NCI-H1092 (cell line): ENCODE measurements around the gene LYSMD1.

ENCODE experiments used
- DNase-seq: peaks from one replicate; lab custom pipeline; 2025; lab: John Stamatoyannopoulos, UW

The LYSMD1 gene

DNA sequence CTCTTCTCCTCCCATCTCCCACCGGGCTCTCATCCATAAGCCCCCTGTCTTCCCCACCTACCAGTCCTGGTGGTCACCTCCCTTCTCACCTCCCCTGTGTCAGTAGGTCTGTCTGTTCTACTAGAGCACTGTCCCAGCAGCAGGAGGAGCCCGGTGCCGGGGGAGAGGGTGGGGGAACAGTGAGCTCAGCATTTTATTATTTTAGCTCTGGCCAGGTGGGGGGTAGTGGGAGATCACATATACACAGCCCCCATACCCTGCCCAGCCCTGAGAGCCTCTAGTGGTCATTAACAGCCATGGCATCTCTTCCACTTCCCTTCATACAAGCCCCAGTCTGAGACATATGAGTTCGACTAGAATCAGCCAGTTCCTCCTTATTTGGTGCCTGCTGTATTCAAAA lies 10.2 kb upstream of the LYSMD1 start, which contains the start of gene TMOD4:
TMOD4 (minus strand) TSS at position 119 of the 400 bp plus-strand sequence. CDS start 1,106 bp downstream, outside the sequence.
- DNase-seq: no peak

- DNase-seq: peak; percentile 56
These were observed 9.5 kb upstream of the LYSMD1 start for GRCh38 chr1:151175041-151175741.

DNA sequence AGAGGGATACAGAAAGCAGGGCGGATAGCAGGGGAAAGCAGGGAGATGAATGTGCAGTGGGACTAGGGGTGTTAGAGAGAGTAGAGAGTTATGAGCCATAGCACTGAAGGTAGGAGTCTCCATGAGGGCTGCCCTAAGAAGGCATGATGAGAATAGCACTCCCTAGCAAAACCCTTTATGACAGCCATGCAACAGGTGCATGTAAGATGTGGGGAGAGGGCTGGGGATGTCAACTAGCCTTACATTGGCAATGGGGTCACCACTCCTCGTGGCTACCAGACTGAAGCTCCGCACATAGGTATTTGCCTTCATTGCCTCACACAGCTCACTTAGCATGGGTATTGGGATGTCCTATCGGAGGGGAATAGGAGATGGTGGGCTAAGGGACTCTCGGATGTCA lies 5.5 kb upstream of the LYSMD1 start:
- no peak for DNase-seq

DNA sequence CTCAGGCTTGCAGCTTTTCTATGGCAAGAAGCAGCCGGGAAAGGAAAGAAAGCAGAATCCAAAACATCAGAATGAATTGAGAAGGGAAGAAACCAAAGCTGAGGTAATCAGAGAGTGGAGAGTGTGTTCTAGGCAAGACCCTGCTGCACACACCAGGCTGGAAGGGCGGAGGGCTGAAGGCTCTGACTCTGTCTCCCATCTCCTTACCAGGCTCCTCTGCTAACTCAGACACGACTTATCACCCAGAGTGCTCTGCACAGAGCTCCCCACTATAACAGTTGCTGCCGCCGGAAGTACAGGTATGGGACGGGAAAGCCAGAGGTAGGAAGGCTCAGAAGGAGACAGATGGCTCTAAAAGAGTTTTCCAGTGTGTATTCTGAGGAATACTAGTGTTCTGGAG lies 1.4 kb upstream of the LYSMD1 start:
- DNase-seq: no peak

DNA sequence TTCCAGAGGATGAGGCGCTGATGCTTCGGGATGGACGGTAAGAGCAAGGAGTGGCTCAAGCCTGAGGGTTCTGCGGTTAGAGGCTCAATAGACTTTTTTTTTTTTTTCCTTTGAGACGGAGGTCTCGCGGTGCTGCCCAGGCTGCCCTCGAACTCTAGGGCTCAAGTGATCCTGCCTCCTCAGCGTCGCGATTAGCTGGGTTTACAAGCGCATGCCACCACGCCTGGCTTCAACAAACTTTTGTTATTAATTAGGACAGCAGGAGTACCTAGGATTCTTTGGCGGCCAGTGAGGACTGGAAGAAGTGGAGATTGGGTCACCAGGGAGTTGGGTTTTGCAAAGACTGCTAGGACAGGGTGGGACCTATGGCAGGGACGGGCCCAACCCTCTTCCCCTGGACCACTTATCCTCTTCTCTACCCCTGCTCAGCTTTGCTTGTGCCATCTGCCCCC lies 829 bp upstream of the LYSMD1 start:
- DNase-seq: no peak

DNA sequence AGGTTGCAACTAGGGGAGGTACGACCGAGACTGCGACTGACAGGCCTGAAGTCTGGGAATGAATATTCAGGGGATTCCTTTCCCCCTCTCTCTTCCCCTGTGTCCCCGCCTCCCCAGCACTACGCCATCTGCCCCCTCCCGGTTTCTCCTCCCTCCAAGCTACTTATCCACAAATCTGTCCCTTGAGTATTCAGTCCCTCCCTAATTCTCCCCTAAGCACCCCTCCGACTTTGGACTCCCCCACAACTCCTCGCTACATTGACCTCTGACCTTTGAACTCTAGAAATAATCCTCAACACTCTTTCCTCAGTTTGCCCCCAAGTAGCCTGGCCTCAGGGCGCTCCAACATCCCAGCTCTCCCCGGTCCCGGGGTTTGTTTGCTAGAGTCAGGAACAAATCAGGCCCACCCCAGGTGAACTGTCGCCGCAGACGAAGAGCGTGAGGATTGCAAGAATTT lies 393 bp downstream of the LYSMD1 start:
- DNase-seq: no peak

DNA sequence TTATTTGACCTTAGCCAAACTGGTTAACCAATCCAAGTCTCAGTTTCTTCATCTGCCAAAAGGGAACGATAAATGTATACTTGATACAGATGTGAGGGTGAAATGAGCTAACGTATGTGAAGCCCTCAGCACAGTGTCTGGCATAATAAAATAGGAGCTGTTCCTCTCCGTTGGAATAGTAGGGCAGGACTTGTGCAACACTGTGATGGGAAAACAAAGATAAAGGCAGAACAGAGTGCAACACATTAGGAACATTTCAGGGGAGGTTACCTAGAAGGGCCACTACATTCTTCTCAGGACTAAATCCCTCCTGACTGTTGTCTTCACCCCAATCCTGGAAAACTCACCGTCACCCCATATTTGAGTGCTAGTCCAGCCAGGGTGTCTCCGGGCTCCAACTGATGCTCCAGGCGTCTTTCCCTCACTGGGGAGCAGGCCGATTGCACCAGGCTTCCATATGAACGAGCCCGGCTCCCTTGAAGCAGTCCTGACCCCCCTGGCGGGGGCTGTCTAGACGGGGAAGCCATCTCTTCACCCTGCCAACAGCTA lies 896 bp downstream of the LYSMD1 start:
- no peak for DNase-seq

DNA sequence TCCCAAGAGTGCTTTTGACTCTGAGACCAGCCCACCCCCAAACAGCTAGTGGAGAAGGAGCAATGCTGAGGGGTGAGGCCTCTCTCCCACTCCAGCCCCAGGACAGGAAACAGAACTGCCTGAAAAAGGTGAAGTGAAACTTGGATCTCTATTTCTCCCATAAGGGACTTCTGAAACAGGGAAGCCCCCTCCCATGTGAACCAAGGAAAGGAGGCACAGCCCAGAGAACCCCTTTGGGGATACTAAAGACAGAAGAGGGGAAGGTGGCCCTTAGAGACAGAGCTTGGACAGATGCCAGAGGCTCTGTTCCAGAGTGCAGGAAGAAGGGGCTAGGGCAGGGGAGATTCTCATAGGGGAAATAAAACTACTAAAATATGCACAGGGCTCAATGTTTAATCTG lies 6.3 kb downstream of the LYSMD1 start:
- DNase-seq: no peak

- DNase-seq: no peak
These were observed 6.9 kb downstream of the LYSMD1 start for GRCh38 chr1:151158751-151159251.

DNA sequence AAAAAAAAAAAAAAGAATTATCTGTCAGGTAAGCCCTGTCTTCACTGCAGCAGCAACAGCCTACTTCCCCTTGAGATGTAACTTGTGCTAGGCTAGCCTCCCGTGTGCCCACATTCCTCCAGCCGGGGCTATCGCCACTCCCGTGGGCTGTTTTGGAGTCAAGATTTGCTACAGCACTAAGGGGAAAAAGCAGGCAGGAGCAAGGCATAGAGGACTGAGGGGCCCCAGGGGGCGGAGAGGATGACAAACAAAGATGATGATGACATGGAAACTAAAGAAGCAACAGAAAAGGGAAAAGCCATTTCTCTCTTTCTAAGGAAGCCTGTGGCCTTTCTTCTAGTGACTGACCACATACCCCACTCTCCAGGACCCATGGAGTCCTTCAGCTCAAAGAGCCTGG lies 7.4 kb downstream of the LYSMD1 start:
- no peak for DNase-seq

GRCh38 chr1:151157067-151157531 lies 8.6 kb downstream of the LYSMD1 start:
- no peak for DNase-seq

GRCh38 chr1:151156515-151156819 lies 9.2 kb downstream of the LYSMD1 start, which contains the start of gene TNFAIP8L2:
TSS of gene TNFAIP8L2 (plus strand) at chr1:151156649. CDS start at chr1:151158698, 2,049 bp downstream.
- no peak for DNase-seq

DNA sequence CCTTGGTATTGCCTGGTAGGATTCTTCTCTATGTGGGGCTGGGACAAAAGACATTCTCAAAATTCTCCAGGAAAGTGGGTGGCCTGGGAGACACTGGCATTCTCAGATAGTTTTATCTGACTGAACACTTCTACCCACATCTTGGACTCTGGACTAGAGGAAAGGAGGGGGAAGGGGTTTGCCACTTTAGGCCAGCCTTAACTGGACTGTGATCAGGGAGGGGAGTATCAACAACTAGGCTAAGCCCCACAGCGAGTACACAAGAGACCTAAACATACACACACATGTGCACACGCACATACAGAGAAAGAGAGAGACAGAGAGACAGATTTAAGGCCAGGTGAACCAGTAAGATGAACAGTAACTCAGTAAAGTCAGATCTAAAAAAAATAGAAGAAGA lies 18.0 kb downstream of the LYSMD1 start:
- no peak for DNase-seq

GRCh38 chr1:151147132-151147503 lies 18.6 kb downstream of the LYSMD1 start:
- DNase-seq: no peak

GRCh38 chr1:151146412-151147131 lies 19.1 kb downstream of the LYSMD1 start, which contains the start of gene SEMA6C:
TSS of gene SEMA6C (minus strand) at chr1:151146631. CDS start at chr1:151142621, 4,010 bp downstream.
- peak; percentile 92 for DNase-seq

GRCh38 chr1:151146072-151146411 lies 19.7 kb downstream of the LYSMD1 start:
- no peak for DNase-seq

GRCh38 chr1:151145304-151146071 lies 20.2 kb downstream of the LYSMD1 start:
- DNase-seq: peak; percentile 16

DNA sequence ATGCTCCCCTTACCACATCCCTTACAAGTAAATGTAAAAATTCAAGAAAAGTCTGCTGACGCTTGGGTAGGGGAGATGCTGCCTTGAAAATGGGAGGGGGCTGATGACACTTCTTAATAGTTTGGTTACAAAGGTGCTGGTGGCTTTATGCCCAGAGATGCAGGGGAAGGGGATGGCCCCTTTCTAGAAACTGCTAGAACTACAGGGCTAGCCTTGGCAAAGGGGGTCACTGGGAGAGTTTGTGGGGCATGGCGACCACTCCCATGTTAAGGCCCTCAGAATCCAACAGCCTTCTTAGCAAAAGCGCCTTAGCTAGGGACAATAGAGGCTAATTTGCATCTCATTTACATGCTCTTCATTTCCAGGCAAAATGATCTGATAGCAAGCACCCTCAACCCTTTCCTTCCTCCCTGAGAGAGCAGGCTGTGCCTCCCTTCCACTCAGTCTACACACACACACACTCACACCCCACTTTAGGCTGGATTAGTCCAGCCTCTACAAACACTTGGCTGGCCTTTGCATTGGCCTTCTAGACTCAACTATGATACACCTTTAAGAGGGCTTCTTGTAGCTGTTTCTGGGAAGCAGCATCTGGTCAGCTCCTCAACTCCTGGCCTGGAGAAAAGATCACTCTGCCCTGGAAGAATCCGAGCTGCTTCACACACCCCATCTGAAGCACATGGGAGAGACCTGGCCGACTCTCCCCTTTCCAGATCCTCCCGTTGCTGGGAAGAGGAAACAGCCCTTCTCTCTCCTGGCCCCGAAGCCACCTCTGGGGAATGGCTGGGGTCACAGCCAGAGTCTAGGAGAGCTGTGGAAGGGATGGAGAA lies 21.0 kb downstream of the LYSMD1 start:
- no peak for DNase-seq

DNA sequence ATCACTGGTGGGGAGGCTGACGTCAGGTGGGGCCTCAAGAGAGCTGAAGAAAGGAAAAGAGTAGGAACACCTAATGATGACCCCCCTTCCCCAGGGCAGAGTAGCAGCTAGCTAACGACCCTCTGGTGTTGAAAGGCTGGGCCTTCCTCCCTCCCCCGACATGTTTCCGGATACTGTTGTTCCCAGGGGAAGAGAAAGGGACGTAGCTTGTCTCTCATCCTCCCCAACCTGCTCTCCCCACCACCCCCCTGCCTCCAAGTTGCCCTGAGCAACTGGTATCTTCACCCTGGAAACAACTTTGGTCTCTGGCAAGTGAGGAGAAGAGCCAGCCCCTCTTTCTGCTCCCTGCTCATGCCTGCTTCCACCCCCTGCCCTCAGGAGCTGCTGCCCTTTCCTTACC lies 21.7 kb downstream of the LYSMD1 start:
- DNase-seq: no peak

DNA sequence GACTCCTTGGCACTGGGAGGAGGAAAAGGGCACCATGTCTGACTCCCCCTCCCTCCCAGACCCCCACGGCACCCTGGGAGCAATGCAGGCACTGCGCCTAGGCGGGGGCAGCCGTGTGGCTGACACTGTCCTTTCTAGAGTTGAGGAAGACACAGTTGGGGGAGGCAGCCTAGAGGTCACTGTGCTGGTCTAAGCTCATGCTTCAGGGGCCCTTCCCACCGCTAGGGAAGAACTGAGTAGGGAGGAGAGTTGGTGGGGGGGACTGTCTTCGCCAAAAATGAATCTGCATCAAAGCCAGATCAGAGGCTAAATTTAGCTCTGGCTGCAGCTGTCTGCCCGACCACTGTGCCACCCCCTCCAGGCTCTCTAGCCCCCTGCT lies 22.7 kb downstream of the LYSMD1 start:
- DNase-seq: no peak

- DNase-seq: no peak
These were observed 23.2 kb downstream of the LYSMD1 start for GRCh38 chr1:151142411-151143056.
